MG63 (cell line): ENCODE data around the gene CEP83. TPM values are rescaled to one million over a fixed set of nuclear protein-coding genes. Genes with fewer than 3 reads are reported as not detected.

ENCODE experiments used
- DNase-seq: peaks from one replicate; pipeline ENCODE4 v3.0.0-alpha.2; 2020
- H3K27me3 ChIP-seq: fragments of 250-450 bp; sonication (Bioruptor Pico); 2 replicates; pipeline ENCODE4 v1.5.1; 2020; ENCODE audit warnings: mild to moderate bottlenecking, moderate library complexity
- H3K36me3 ChIP-seq: fragments of 250-450 bp; sonication (Bioruptor Pico); 2 replicates; pipeline ENCODE4 v1.5.1; 2020; ENCODE audit warnings: mild to moderate bottlenecking, moderate library complexity
- H3K4me3 ChIP-seq: fragments of 250-450 bp; sonication (Bioruptor Pico); 2 replicates; pipeline ENCODE4 v1.5.1; 2020; ENCODE audit warnings: mild to moderate bottlenecking, moderate library complexity
- H3K9me3 ChIP-seq: fragments of 250-450 bp; sonication (Bioruptor Pico); 2 replicates; pipeline ENCODE4 v1.5.1; 2020; ENCODE audit warnings: mild to moderate bottlenecking, moderate library complexity
- total RNA-seq: library from RNA; depleted of rRNA; stranded (reverse); fragments of >200 nt; shearing (Covaris generic); gene quantifications from 2 replicates; pipeline ENCODE4 v1.2.3, GENCODE V29; 2014; ENCODE audit warnings: low replicate concordance; rRNA removed

The CEP83 gene
- total RNA-seq, 1 experiment from 2014 or later = 9.3 TPM

- Histone ChIP-seq H3K4me3 (no peak overlapping the region), H3K27me3 (no peaks in the 10 kb centered on the region), H3K9me3 (no peaks in the 10 kb centered on the region; the same call in 1 of the 2 replicates), H3K36me3 (no peaks in the 10 kb centered on the region)
- no peak for DNase-seq
Observed at GRCh38 chr12:94260717-94261116, 198.9 kb downstream of the CEP83 start.

- Histone ChIP-seq H3K9me3 (no peaks in the 10 kb centered on the region; the same call in 1 of the 2 replicates), H3K27me3 (no peaks in the 10 kb centered on the region), H3K4me3 (no peak overlapping the region), H3K36me3 (no peaks in the 10 kb centered on the region)
- DNase-seq = no peak
Observed at GRCh38 chr12:94260017-94260416, 199.7 kb downstream of the CEP83 start.

- no peak for DNase-seq
Observed at GRCh38 chr12:94258593-94258992, 201.1 kb downstream of the CEP83 start.

More at GRCh38 chr12:94258593-94258992, 201.1 kb downstream of the CEP83 start:
- Histone ChIP-seq H3K27me3 (no peaks in the 10 kb centered on the region), H3K9me3 (no peaks in the 10 kb centered on the region; the same call in 1 of the 2 replicates), H3K36me3 (no peaks in the 10 kb centered on the region), H3K4me3 (no peak overlapping the region)

Other genes with a start within 250 kb of the CEP83 start
- not detected in 2 replicates for gene TMCC3, start 190.7 kb upstream of the CEP83 start, total RNA-seq